ENCODE measurements around the gene SLC30A9.

DNA sequence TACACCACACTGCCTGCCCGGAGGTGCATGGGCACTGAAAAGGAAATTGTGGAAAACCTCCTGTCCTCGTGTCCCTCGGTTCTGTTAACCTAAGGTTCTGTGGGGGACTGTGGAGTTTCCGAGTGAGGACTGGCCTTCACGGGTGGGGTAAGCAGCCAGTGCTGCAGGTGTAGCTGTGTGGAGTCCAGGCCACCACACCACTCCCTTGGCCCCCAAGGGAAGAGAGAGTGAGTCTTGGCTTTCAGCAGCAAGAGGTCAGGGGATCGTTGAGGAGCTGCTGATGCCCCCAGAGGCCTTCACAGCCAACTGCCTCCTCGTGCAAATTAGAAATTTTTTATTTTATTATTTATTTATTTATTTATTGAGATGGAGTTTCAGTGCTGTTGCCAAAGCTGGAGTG is 141.8 kb downstream of the SLC30A9 start:
- TF ChIP-seq GATA2 (IDR thresholded peaks at IDR 0.05; ENCODE audit: low read depth, low read length): no peak
- TF ChIP-seq GATA3 (IDR thresholded peaks at IDR 0.05; ENCODE audit: low read depth, low read length): no peak

All from SH-SY5Y (cell line).